ENCODE results near the gene MYO16. TPM values are rescaled to one million over a fixed set of nuclear protein-coding genes. Genes with fewer than 3 reads are reported as not detected.

MYO16 gene
- total RNA-seq, 4 donors from 2014 or later, result 0.06 to 0.07 TPM; not detected in 2

DNA sequence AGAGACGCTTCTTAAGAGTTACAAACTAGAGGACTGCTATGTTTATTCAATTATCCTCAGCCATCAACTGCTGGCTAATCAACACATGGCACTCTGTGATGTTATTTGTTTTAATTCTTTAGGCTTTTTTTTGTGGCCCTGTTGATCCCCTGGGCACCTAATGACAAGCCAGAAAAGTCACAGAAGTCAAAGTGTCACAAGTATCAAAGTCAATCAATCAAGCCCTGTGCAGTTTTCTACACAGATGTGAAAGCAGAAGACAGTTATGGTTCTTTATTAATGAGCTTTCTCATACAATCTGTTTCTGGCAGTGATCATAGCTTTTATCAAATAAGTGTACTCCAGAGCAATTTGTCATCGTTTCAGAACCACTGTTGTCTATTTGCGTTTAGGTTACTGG lies 34.3 kb downstream of the MYO16 start:
- no peak for DNase-seq (ENCODE audit: low spot score in 2 of 2)
- intact Hi-C loops (cut with DNase I; ENCODE audit: low total_unique reads), result no loop called here
- TF ChIP-seq, protein P1, sequence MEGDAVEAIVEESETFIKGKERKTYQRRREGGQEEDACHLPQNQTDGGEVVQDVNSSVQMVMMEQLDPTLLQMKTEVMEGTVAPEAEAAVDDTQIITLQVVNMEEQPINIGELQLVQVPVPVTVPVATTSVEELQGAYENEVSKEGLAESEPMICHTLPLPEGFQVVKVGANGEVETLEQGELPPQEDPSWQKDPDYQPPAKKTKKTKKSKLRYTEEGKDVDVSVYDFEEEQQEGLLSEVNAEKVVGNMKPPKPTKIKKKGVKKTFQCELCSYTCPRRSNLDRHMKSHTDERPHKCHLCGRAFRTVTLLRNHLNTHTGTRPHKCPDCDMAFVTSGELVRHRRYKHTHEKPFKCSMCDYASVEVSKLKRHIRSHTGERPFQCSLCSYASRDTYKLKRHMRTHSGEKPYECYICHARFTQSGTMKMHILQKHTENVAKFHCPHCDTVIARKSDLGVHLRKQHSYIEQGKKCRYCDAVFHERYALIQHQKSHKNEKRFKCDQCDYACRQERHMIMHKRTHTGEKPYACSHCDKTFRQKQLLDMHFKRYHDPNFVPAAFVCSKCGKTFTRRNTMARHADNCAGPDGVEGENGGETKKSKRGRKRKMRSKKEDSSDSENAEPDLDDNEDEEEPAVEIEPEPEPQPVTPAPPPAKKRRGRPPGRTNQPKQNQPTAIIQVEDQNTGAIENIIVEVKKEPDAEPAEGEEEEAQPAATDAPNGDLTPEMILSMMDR (IDR thresholded peaks at IDR 0.05), result no peak
- TF ChIP-seq POLR2A (IDR thresholded peaks at IDR 0.05), result no peak
- WGBS, 2 donors, result 44 to 51% methylated on average over 3 of the region's 3 CpGs
- H3K4me3 ChIP-seq (ENCODE audit: low read depth, poor library complexity, severe bottlenecking), result no peak overlapping the region

DNA sequence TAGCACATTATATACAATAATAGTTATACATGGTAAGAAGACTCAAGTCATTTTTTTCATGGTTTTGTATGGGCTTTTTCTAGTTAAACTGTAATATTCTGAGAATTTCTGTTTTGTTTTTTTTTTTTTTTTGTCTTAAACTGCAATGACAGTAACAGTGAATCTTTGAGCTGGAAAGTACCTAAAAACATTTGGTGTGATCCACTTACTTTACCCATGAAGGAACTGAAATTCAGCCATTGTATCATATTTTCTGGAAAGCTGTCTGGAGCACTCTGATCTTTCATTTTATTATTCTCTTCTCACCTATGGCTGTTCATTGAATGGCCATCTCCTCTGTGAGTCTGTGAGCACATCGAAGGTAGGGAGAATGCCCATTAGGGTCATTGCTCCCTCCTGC lies 37.8 kb downstream of the MYO16 start:
- no peak for DNase-seq (ENCODE audit: low spot score in 2 of 2)
- no peak overlapping the region for H3K4me3 ChIP-seq (ENCODE audit: low read depth, poor library complexity, severe bottlenecking)
- TF ChIP-seq POLR2A (IDR thresholded peaks at IDR 0.05), result no peak
- TF ChIP-seq, protein P1 (IDR thresholded peaks at IDR 0.05), result no peak
- 89 to 91% methylated on average over 1 of the region's 1 CpG for whole genome bisulfite sequencing, 2 donors
- intact Hi-C loops (cut with DNase I; ENCODE audit: low total_unique reads), result no loop called here

DNA sequence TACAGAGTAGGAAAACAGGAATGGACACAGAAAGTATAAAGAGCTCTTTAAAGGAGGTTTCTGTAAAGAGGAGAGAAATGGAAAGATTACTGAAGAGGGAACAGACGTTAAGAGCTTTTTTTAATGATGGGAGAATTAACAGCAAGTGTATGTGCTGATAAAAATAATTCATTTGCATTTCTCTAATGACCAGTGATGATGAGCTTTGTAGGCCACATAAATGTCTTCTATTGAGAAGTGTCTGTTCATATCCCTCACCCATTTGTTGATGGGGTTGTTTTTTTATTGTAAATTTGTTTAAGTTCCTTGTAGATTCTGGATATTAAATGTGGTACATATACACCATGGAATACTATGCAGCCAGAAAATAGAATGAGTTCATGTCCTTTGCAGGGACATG lies 40.0 kb downstream of the MYO16 start:
- H3K4me3 ChIP-seq (ENCODE audit: low read depth, poor library complexity, severe bottlenecking), result no peak overlapping the region
- 60 to 77% methylated on average over 1 of the region's 1 CpG for WGBS, 2 donors
- no peak for DNase-seq (ENCODE audit: low spot score in 2 of 2)
- TF ChIP-seq POLR2A (IDR thresholded peaks at IDR 0.05), result no peak
- TF ChIP-seq, protein P1 (IDR thresholded peaks at IDR 0.05), result no peak
- intact Hi-C loops (cut with DNase I; ENCODE audit: low total_unique reads), result no loop called here

DNA sequence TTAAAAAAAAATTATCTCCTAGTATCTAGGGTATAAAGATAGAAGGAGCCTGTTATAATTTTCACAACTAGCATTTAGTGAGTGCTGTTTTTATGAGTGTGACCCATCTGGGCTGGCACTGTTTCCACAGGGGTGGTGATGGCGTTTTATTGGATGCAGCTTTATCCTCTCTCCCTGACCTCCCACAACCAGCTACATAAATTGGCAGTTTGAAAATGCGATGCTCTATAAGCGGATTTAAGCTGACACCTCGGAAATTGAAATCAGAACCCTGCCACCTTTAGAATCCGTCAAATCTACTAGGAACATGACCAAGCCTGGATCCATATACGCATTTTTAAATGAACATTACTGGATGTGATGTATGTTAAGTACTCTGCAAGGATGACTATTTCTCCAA lies 44.9 kb downstream of the MYO16 start:
- 73 to 80% methylated on average over 6 of the region's 6 CpGs for WGBS, 2 donors
- no peak overlapping the region for H3K4me3 ChIP-seq (ENCODE audit: low read depth, poor library complexity, severe bottlenecking)
- TF ChIP-seq, protein P1 (IDR thresholded peaks at IDR 0.05), result no peak
- no peak for TF ChIP-seq POLR2A (IDR thresholded peaks at IDR 0.05)
- intact Hi-C loops (cut with DNase I; ENCODE audit: low total_unique reads), result no loop called here
- DNase-seq (ENCODE audit: low spot score in 2 of 2), result no peak

DNA sequence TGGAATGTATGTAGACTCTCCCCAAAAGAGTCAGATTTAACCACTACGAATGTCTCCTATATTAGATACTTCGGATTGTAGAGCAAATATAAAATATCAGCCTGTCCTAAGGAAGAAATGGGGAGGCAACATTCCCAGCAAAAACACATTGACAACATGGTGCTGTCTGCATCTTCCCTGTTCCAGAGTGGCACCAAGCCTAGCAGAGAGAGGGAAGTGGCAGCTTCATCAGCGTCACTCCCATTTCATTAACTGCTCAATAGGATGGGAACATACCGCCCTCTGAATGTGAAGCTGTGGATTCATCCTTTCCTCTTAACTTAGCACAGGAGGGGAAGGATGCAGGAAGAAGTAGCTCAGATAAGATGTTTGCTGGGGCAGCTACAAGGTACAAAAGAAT lies 45.4 kb downstream of the MYO16 start:
- intact Hi-C loops (cut with DNase I; ENCODE audit: low total_unique reads), result no loop called here
- TF ChIP-seq, protein P1 (IDR thresholded peaks at IDR 0.05), result no peak
- 81 to 84% methylated on average over 4 of the region's 4 CpGs for WGBS, 2 donors
- no peak overlapping the region for H3K4me3 ChIP-seq (ENCODE audit: low read depth, poor library complexity, severe bottlenecking)
- no peak for DNase-seq (ENCODE audit: low spot score in 2 of 2)

DNA sequence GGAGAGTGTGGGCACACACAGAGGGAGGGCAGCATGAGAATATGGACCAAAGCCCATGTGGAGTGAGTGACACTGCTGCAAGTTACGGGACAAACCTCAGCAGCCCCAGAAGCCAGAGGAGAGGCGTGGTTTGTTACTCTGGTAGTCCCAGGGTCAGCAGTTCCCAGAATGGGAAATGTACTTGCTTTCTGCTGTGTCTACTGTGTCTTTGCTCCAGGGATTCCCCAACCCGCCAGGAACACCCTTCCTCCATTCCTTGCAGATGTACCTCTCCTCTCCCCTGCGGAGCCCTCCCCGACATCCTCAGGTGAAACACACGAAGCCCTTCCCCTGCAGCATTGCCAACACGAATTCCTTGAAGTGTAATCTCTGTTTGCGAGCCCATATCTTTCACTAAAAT lies 47.2 kb downstream of the MYO16 start:
- WGBS, 2 donors, result 47 to 50% methylated on average over 8 of the region's 8 CpGs
- intact Hi-C loops (cut with DNase I; ENCODE audit: low total_unique reads), result no loop called here
- no peak for DNase-seq (ENCODE audit: low spot score in 2 of 2)
- TF ChIP-seq, protein P1 (IDR thresholded peaks at IDR 0.05), result no peak
- no peak for TF ChIP-seq POLR2A (IDR thresholded peaks at IDR 0.05)
- no peak overlapping the region for H3K4me3 ChIP-seq (ENCODE audit: low read depth, poor library complexity, severe bottlenecking)
